Measurements from ENCODE around the gene PF4V1.

Gene PF4V1

DNA sequence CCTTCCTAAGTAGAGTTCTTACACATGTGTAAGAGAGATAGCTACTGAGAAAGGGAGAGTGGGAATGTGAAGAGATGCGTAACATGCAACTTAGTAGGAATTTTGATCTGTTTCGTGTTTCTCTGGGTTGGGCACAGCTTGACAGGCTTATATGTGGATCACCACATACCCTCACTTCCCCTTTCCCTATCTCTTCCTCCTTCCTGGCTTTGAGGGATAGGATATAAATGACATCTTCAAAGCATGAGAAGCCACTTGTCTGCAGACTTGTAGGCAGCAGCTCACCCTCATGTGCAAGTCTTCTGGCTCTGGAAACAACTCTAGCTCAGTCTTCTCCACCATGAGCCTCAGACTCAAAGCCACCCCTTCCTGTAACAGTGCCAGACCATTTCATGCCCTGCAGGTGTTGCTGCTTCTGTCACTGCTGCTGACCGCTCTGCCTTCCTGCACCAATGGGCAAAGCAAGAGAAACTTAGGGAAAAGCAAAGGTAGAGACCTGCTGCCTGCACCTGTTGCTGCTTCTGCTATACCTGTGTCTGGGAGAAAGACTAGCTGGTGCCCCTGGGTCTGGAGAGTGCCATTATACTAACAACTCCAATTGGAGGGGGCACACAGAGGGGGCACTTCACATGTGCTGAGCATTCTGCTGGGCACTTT, 5.4 kb upstream of the PF4V1 start:
- no peak for DNase-seq

DNA sequence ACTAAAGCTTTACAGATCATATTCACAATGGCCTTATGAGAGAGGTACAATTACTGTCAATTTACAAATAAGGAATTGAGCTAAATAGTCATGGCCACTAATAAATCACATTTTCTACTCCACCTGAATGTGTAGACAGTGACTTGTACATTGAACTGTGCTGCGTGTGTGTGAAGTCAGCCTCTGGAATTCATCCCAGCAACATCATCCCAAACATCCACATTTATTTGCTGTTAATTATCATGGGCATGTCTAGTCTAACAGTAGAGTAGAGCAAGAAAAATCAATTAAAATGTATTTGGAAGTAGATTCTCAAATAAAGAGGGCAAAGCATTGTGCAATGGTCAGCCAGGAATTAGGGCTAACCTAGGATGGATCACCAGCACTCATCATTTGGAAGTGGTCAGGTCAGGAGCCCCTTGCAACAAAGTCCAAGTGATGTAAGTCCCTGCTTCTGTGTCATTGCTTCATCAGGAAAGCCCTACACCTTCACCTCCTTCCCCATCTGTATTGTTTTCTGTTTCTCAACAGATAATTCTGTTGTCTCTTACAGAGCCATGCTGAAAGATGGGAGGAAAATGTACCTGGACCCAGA, 4.8 kb upstream of the PF4V1 start:
- DNase-seq, result no peak

DNA sequence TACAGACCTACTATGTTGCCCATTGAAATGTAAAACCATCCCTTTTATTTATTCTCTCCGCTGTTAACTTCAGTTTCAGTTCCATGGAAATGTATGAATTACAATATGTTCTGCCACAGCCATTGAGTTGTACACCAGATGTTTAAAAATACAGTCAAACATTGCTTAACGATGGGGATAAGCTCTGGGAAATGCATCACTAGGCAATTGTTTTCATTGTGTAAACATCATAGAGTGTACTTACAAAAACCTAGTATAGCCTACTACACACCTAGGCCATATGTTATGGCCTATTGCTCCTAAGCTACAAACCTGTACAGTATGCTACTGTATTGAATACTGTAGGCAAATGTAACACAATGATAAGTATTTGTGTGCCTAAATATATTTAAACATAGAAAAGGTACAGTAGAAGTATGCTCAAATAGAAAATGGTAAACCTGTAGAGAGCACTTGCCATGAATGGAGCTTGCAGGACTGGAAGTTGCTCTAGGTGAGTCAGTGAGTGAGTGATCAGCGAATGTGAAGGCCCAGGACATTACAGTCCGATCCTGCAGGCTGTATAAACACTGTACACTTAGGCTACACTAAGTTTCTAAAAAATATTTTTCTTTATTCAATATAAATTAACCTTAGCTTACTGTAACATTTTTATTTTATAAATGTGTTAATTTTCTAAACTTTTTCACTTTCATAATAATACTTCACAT, 2.7 kb upstream of the PF4V1 start:
- peak; percentile 79 for DNase-seq

DNA sequence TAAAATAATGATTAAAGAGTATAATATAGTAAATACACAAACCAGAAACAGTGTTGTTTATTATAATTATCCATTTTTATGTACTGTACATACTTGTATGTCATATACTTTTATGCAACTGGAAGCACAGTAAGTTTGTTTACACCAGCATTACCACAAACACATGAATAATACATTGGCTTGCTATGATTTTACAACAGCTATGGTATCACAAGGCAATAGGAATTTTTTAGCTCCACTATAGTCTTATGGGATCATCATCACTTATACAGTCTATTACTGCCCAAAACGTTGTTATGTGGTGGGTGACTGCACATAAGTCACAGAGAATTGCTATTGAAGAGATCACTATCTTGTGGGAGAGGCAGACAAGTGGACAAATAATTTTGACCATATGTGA, 1.8 kb upstream of the PF4V1 start:
- no peak for DNase-seq

DNA sequence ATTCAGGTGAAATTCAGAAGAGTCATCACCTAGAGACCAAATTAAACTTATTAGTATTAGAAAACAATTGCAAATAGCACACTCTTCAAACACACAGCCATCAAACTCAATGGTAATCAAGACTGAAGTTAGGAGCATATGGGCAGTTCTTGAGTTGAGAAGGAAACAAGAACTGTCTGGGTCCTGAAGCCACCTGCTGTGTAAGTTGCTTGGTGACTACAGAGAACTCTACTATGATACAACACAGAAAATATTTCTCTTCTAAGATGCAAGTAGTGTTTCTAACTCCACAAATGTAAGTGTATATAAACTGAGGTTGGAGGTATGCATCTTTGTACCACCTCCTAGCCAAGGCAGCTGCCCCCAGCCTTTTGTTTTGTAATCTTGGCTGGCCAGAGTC, 325 bp upstream of the PF4V1 start:
- peak; percentile 33 for DNase-seq

DNA sequence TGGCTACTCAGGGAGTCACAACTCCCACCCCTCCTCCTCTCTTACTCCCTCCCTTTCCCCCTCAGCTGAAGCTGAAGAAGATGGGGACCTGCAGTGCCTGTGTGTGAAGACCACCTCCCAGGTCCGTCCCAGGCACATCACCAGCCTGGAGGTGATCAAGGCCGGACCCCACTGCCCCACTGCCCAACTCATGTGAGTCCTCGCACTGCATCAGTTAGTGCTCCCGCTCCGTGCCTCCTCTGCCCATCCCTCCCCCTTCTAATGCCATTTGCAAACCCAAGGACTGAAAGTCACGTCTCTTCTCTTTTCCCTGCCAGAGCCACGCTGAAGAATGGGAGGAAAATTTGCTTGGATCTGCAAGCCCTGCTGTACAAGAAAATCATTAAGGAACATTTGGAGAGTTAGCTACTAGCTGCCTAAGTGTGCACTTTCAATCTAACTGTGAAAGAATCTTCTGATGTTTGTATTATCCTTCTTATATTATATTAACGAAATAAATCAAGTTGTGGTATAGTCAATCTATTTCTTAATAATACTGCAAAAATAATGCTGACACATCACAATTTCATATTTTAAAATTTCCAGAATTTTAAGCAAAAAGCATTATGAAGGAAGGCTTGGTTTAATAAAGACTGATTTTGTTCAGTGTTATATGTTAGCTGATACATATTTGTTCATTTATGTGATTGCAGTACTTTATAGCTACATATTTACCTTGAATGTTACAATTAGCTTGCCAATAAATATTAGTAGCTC, 800 bp downstream of the PF4V1 start:
- DNase-seq, result no peak

DNA sequence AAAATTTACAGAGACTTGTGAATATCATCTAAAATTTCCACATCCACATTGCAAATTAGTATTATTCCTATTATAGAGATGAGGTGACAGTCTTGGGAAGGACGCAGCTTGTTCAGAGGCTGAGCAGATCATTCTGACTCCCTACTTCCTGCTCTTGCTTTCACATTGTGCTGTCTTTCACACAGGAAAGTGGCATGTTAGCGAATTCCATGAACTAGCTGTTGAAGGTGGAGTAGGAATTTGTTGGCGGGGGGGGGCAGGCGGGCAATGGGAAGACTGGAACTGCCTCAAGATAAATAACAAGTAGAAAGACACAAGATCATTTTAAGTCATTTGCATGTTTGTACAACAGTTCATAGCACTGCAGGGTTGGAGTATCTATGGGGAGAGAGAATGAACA, 2.3 kb downstream of the PF4V1 start:
- DNase-seq, result no peak

DNA sequence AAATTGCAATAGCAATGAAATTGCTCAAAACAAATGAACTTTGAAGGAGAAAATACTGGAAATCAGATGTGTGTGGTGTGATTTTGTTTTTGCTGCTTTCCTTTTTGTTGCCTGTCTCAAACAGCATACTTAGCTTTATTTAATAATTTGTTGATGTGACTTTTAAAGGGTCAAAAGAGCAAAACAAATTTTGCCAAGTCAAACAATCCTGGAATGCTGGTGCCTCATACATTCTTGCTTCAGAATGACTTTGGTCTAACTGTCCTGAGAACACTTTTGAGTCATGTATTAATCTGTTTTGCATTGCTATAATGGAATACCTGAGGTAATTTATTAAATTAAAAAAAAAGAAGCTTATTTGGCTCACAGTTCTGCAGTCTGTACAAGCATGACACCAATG, 3.4 kb downstream of the PF4V1 start:
- DNase-seq, result no peak

DNA sequence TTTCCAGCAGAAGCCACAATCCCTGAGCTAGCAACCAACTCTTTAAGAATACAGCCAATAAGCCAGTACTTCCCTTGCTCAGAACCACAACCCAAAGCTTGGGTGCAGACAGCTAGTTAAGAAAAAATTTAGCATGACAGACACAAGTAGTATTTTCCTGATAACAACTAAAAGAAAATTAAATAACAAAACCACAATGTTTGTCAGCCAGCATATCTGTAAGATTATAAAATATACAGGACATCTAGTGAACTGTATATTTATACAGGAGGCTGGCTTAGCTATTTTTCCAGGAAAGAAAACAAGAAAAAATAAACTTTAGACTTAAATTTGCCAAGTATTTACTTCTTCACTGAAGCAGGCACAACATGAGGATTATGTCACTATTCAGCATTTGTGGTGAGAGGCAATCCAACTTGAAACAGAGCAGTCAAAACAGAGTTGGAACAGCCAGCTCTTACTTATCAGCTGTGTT, 6.6 kb downstream of the PF4V1 start:
- DNase-seq, result no peak

DNA sequence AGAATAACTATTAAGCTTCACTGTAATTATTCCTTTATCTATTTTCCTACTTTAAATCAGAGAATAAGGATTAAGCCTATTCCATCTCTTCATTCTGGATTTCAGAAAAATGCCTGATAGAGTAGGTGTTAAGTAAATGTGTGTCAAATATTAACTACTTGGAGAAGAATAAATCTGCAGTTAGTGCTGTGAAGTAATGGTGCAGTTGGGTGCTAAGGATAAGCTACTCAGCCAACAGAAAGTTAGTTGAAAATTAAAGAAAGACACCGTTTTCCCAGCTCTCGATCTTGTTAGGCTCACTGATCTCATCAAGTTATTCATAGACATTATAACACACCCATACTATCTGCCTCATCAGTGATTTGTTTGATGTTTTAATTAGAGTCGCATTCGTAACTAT, 7.1 kb downstream of the PF4V1 start:
- DNase-seq, result no peak

DNA sequence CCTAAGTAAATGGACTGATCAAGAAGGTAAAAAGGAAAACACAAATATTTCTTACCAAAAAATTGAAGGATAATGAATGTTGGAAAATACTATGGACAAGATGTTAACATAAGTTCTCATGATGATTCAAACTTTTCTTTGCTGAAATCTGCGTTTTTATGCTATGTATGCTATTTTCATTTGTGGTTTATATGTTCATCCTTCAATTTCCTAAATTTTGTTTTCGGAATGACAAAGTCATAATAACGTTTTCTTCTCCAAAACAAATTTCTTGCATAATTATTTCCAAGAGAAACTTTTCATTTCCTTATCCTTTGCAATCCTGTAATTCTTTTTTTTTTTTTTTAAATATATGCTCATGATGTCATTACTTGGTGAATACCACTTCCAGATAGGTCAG, 7.8 kb downstream of the PF4V1 start:
- DNase-seq, result no peak

DNA sequence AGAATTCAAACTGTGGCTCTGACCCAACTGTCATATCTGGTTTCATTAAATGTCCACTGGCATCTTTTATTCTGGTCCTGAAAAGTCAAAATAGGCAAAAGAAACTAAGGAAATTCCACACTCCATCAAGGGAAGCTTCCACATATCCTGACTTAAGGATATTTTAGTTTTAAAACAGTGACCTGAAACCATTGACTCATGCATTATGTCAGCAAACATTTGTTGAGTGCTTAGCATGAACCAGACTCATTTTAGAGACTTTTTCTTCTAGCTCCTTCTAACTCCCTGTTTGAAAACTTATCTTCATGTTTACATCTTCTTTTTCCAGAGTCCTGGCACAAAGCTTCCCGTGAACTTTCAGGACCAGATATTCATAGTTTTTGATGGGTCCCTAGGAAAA, 9.2 kb downstream of the PF4V1 start:
- DNase-seq, result no peak

DNA sequence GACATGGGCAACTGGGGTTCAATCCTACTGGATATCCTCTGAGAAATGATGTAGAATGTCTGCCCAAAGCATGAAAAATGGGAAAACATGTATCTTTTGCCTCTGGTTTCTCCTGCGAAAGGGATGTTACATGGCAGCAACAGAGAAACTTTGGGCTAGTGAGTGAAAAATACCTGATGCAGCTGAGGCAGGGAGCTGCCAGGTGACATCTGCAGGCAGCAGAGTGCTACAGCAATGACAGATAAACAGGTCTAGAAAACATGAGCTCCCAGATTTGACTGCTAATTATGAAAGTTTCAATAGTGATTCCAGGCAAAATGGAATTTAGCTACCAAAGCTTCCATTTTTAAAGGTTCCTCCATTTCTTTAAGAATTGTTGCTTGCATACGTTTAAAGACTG, 11.3 kb downstream of the PF4V1 start:
- peak; percentile 72 for DNase-seq

DNA sequence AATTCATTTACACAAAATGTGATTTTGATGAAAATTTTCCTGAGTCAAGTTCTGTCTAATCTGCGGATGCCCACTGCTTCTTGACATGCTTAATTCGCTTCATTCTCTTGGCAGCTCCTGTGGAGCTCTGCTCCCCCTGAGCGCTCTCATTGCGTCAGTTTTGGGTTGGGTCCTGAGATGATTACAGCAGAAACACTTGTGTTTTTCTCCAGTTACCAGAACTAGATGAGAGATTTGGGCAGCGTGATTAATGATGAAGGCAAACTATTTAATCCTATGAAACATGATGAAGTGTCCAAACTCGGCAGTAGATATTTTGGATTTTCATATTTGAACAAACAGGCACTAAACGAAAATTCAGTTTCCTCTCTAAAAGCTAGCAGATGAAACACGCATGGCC, 11.9 kb downstream of the PF4V1 start:
- no peak for DNase-seq

DNA sequence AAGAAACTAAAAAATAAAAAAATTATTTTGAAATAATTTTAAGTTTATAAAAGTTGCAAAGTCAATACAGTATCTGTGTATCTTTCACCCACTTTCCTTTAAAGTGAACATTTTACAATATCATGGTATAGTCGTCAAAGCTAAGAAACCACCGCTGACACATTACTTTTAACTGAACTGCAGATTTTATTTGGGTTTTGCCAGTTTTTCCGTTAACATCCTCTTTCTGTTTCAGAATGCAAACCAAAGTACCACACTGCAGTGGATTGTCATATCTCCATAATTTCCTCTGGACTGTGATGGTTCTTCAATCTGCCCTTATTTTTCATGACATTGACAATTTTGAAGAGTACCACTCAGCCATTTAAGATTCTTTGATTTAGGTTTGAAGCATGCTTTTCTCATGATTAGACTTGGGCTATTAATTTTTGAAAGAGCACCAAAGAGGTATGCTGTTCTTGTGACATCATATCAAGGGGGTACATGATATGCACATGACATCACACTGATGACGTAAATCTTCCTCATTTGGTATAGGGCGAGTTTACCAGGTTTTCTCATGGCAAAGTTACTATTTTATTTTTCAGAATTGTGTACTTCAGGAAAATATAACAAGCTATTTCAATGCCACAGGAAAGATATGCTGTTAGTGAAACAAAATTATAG, 12.5 kb downstream of the PF4V1 start:
- DNase-seq, result no peak

DNA sequence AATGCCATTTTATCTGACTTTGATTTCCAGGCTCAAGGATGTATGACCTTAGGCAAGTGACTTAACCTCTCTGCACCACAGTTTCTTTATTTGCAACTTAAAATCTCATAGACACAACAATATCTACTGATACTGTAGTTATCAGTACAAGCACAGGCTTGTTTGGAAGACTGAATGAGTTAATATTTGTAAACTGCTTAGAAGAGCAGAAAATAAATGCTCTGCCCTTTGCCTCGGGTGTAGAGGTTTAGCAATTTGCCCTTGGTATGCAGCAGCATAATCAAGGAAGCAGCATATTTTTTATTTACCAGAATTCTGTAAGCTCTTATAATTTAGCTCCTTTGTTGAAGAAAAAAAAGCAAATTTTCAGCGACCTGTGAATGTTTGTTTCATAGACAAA, 13.2 kb downstream of the PF4V1 start:
- DNase-seq, result no peak

DNA sequence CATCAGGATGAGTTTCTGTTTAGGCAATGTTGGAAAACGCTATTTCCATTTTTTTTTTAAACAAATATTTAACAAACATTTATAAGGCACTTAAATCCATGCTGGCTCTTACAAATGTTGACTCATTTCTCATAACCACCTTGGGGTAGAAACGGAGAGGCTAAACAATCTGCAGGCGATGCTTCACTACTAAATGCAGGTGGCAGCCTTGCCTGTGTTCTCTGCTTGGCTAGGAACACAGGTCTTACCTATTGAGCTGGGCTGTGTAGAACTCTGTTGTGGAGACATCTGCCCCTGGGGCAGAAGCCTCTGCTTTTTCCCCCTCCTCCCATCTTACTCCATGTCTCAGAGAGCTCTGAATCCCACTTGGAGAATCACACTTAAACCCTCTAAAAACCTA, 14.7 kb downstream of the PF4V1 start:
- DNase-seq, result peak; percentile 87

DNA sequence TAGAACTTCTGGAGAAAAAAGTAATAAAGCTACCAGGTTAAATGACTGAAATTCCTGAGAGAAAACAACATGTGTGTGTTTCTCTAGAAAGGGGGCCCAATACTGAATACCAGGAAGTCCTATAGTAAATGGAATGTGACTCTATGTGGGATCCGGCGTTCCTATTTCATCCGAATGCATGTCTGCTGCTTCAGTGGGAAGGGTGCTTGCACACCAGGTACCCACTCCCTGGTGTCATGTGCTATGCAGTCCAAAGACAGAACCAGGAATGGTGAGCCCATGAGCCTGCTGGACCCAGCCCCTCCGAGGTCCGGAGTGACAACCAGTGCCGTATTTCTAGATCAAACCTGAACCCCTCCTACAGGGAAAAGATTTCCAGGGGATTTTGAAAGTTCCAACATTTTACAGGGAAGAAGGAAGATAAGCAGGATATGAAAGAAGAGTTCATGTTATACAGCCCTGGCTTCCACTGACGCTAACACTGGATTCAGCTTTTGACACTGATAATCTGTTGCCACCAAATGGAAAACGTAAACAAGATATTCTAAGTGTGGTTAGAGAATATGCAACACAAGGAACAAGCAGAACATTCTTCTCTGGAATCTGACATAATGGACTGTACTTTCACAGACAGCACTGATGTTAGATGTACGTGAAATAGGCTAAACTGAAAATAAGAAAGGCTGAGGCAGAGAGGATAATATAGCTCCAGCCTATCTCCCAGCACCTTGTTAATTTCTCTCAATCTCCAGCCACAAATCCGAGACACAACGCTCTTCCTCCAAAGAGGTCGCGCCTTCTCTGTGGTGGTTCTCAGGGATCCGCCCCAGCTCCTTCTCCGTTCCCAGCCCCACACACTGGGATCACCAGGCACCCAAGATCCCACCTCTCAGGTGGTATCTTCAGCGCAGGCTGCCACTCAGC, 15.4 kb downstream of the PF4V1 start:
- DNase-seq, result peak; percentile 63

DNA sequence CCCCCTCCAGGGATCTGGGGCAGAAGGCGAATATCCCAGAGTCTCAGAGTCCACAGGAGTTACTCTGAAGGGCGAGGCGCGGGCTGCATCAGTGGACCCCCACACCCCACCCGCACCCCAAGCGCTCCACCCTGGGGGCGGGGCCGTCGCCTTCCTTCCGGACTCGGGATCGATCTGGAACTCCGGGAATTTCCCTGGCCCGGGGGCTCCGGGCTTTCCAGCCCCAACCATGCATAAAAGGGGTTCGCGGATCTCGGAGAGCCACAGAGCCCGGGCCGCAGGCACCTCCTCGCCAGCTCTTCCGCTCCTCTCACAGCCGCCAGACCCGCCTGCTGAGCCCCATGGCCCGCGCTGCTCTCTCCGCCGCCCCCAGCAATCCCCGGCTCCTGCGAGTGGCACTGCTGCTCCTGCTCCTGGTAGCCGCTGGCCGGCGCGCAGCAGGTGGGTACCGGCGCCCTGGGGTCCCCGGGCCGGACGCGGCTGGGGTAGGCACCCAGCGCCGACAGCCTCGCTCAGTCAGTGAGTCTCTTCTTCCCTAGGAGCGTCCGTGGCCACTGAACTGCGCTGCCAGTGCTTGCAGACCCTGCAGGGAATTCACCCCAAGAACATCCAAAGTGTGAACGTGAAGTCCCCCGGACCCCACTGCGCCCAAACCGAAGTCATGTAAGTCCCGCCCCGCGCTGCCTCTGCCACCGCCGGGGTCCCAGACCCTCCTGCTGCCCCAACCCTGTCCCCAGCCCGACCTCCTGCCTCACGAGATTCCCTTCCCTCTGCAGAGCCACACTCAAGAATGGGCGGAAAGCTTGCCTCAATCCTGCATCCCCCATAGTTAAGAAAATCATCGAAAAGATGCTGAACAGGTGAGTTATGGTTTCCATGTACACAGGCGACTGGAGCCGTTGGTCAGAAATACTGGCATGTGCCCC, 16.3 kb downstream of the PF4V1 start, which contains the start of gene CXCL1:
CXCL1 (plus strand) TSS at position 264 of the 926 bp plus-strand sequence; CDS start at position 342, 78 bp downstream.
- DNase-seq, result peak; percentile 54

DNA sequence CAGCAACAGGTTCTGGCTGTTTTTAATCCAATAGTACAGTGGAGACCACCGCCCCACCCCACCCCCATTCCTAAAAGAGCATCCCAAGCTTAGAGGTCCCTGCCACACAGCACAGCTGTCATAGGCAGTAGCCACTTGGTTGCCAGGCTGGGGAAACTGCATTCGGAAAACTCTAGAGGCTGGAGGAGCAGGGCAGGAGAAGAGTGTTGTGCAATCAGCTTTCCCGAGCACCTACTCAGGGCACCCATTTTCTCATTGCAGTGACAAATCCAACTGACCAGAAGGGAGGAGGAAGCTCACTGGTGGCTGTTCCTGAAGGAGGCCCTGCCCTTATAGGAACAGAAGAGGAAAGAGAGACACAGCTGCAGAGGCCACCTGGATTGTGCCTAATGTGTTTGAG, 17.2 kb downstream of the PF4V1 start:
- peak; percentile 71 for DNase-seq

DNA sequence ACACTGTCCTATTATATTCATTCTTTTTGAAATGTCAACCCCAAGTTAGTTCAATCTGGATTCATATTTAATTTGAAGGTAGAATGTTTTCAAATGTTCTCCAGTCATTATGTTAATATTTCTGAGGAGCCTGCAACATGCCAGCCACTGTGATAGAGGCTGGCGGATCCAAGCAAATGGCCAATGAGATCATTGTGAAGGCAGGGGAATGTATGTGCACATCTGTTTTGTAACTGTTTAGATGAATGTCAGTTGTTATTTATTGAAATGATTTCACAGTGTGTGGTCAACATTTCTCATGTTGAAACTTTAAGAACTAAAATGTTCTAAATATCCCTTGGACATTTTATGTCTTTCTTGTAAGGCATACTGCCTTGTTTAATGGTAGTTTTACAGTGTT, 17.7 kb downstream of the PF4V1 start:
- DNase-seq, result peak; percentile 13

All from DMS53 (cell line).